ENCODE results near the gene LRP4. TPM values are rescaled to one million over a fixed set of nuclear protein-coding genes. Genes with fewer than 3 reads are reported as not detected.

LRP4 gene
- total and polyA plus RNA-seq, 2 donors (not counting 3 experiments of a cell fraction or from before 2014, with no cell fraction given): 0.86 to 2.0 TPM

DNA sequence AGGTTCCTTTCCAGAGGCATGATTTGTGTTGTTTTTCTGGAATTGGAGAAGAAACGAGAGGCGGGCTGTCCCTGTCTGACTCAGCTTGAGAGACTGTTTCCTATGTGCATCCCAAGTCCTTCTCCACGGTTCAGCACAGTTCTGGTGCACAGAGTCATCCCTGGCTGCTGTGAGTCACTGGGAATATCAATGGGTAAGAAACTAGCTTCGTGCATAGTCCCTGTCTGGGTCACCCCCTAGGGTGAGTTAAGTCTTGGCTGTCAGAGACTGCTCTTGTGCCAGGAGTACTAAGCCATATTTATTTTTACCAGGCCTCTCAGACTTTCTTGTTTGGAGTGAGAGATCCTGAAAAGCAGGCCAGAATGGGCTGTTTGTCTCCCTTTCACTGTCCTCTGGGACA, 2.4 kb upstream of the LRP4 start:
- intact Hi-C loops (cut with micrococcal nuclease) (no loop called here), dilution Hi-C loops (cut with MboI; ENCODE audit: extremely low pct_ligation_motif_present, low sequenced_read_pairs) (no loop called here)
- TF ChIP-seq MYC (IDR thresholded peaks at IDR 0.05; ENCODE audit: low read depth, low read length) (no peak), FOS (IDR thresholded peaks at IDR 0.05; ENCODE audit: borderline replicate concordance, insufficient read depth, low read length) (peak; percentile 94)
- Histone ChIP-seq H3K9me1 (replicated peaks; ENCODE audit: control insufficient read depth, extremely low read depth, insufficient read depth, low read length) (no peaks in the 10 kb centered on the region), H3K36me3 (ENCODE audit: control insufficient read depth in 2 of 2, extremely low read depth in 1 of 2, insufficient read depth in 2 of 2, low read length in 2 of 2) (no peaks in the 10 kb centered on the region), H3K27me3 (ENCODE audit: control insufficient read depth in 2 of 2, insufficient read depth in 2 of 2, low read length in 2 of 2) (peaks cover 4 to 7% of the 10 kb centered on the region in 2 experiments), H3K4me1 (ENCODE audit: control insufficient read depth, extremely low read depth, insufficient read depth, low read length) (peaks cover 19% of the 10 kb centered on the region), H3K9me3 (replicated peaks; ENCODE audit: control insufficient read depth, insufficient read depth, low read length) (no peaks in the 10 kb centered on the region), H3K79me2 (ENCODE audit: control insufficient read depth, insufficient read depth, low read length) (no peaks in the 10 kb centered on the region), H4K20me1 (replicated peaks; ENCODE audit: control insufficient read depth, extremely low read depth, insufficient read depth, low read length) (no peaks in the 10 kb centered on the region), H3K9ac (replicated peaks; ENCODE audit: extremely low read depth, insufficient read depth, low read length) (no peak overlapping the region), H2AFZ (ENCODE audit: low read depth, low read length) (no peak overlapping the region), H3K27ac (ENCODE audit: insufficient read depth, low read depth, low read length) (no peak overlapping the region), H3K4me2 (ENCODE audit: insufficient read depth, low read length) (no peak overlapping the region), H3K4me3 (replicated peaks in 1 of 3; ENCODE audit: insufficient read depth in 1 of 3, low read depth in 1 of 3, low read length in 3 of 3) (no peak overlapping the region)
- peak; percentile 66 for DNase-seq (ENCODE audit: low read depth, low spot score)
- ChIA-PET CTCF (interaction anchor here (0.5 to 3.1 kb wide), 7 partner anchors 9 to 232 kb away, joined by 3 to 34 read pairs (median 4); no protein-coding TSS in a partner anchor), POLR2A (no interaction called here)
- no TSS peak for BruUV-seq (replicated peaks)
- peak; percentile 85 for FAIRE-seq

DNA sequence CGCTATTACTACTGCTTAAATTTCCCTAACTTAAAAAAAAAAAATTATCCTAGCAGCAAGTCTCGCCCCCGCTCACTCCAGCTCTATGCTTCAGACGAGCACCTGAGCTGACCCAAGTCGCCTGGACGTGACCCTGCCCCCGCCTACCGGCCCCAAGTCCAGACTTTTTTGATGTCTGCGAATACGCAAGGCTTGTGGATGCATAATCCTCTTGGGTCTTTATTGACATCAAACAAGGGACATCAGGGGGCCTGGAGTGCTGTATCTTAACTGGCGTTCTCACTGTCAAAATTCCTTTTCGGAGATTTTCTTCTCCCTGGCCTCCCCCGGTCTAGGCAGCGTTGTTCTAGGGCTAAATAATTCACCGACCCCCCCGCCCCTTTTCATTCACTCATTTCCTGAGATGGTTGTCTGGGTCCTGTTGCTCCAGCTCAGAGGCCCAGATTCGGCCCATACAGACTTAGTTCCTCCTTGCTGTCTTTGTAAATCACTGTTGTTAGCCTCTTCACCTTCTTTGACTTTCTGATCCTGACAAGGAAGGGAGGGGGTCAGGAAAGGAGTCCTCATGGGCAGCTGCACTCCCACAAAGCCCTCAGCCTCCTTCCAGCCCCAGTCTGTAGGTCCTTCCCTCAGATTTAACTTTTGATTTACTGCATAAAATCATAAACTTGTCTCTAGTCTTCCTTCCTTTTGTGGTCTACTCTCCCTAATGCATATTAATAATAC, 601 bp upstream of the LRP4 start:
- Histone ChIP-seq H3K27me3 (ENCODE audit: control insufficient read depth in 2 of 2, insufficient read depth in 2 of 2, low read length in 2 of 2) (peaks cover 10 to 13% of the 10 kb centered on the region in 2 experiments), H2AFZ (ENCODE audit: low read depth, low read length) (peak overlapping the region; percentile 65), H3K79me2 (ENCODE audit: control insufficient read depth, insufficient read depth, low read length) (no peaks in the 10 kb centered on the region), H3K4me2 (ENCODE audit: insufficient read depth, low read length) (peak overlapping the region; percentile 69), H3K9ac (replicated peaks; ENCODE audit: extremely low read depth, insufficient read depth, low read length) (peak overlapping the region; percentile 34), H4K20me1 (replicated peaks; ENCODE audit: control insufficient read depth, extremely low read depth, insufficient read depth, low read length) (no peaks in the 10 kb centered on the region), H3K27ac (ENCODE audit: insufficient read depth, low read depth, low read length) (no peak overlapping the region), H3K9me3 (replicated peaks; ENCODE audit: control insufficient read depth, insufficient read depth, low read length) (no peaks in the 10 kb centered on the region), H3K4me3 (replicated peaks in 1 of 3; ENCODE audit: insufficient read depth in 1 of 3, low read depth in 1 of 3, low read length in 3 of 3) (peak overlapping the region; percentile 13 to 47 (median 24)), H3K9me1 (replicated peaks; ENCODE audit: control insufficient read depth, extremely low read depth, insufficient read depth, low read length) (no peaks in the 10 kb centered on the region), H3K4me1 (ENCODE audit: control insufficient read depth, extremely low read depth, insufficient read depth, low read length) (peaks cover 19% of the 10 kb centered on the region), H3K36me3 (ENCODE audit: control insufficient read depth in 2 of 2, extremely low read depth in 1 of 2, insufficient read depth in 2 of 2, low read length in 2 of 2) (no peaks in the 10 kb centered on the region)
- ChIA-PET POLR2A (interaction anchor here (1.0 kb wide), 1 partner anchor 17 kb away, joined by 3 read pairs; the partner anchor contains the start of gene CSTPP1), CTCF (interaction anchor here (0.6 to 3.1 kb wide), 5 partner anchors 18 to 524 kb away, joined by 3 to 34 read pairs (median 3); partner anchors contain the start of gene CSTPP1)
- intact Hi-C loops (cut with micrococcal nuclease) (no loop called here), dilution Hi-C loops (cut with MboI; ENCODE audit: extremely low pct_ligation_motif_present, low sequenced_read_pairs) (no loop called here)
- no TSS peak for BruUV-seq (replicated peaks)
- FAIRE-seq: no peak
- TF ChIP-seq FOS (IDR thresholded peaks at IDR 0.05; ENCODE audit: borderline replicate concordance, insufficient read depth, low read length) (no peak), MAX (IDR thresholded peaks at IDR 0.05; ENCODE audit: insufficient read depth, insufficient read length) (no peak), POLR2AphosphoS5 (IDR thresholded peaks at IDR 0.05; ENCODE audit: insufficient read depth, low read depth, low read length) (no peak), EZH2 (IDR thresholded peaks at IDR 0.05; ENCODE audit: borderline replicate concordance, low read depth, low read length, severe bottlenecking) (no peak), POLR2A (IDR thresholded peaks at IDR 0.05; ENCODE audit: low read depth, low read length) (no peak), JUN (IDR thresholded peaks at IDR 0.05; ENCODE audit: borderline replicate concordance, insufficient read depth, insufficient read length, low read depth) (no peak), MYC (IDR thresholded peaks at IDR 0.05; ENCODE audit: low read depth, low read length) (no peak), GATA2 (IDR thresholded peaks at IDR 0.05; ENCODE audit: insufficient read depth, insufficient read length, low read depth, low read length) (no peak)
- TF ChIP-seq, protein P1, sequence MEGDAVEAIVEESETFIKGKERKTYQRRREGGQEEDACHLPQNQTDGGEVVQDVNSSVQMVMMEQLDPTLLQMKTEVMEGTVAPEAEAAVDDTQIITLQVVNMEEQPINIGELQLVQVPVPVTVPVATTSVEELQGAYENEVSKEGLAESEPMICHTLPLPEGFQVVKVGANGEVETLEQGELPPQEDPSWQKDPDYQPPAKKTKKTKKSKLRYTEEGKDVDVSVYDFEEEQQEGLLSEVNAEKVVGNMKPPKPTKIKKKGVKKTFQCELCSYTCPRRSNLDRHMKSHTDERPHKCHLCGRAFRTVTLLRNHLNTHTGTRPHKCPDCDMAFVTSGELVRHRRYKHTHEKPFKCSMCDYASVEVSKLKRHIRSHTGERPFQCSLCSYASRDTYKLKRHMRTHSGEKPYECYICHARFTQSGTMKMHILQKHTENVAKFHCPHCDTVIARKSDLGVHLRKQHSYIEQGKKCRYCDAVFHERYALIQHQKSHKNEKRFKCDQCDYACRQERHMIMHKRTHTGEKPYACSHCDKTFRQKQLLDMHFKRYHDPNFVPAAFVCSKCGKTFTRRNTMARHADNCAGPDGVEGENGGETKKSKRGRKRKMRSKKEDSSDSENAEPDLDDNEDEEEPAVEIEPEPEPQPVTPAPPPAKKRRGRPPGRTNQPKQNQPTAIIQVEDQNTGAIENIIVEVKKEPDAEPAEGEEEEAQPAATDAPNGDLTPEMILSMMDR (IDR thresholded peaks at IDR 0.05; ENCODE audit: extremely low read depth in 1 of 2, insufficient read depth in 1 of 2, low read depth in 1 of 2, low read length in 2 of 2): no peak
- DNase-seq (ENCODE audit: low read depth, low spot score): no peak
